Body of pancreas (tissue), 4 donors: Measurements from ENCODE around the gene TBC1D8B.

Experiments
- POLR2A ChIP-seq, 3 donors: fragments of 450-650 bp; IDR thresholded peaks; one replicate each; pipeline ENCODE4 v1.6.1; 2016; ENCODE audit warnings: antibody characterized with exemption in 3 of 3, mild to moderate bottlenecking in 2 of 3
- TF ChIP-seq, protein P1 (sequence below), 7 experiments: fragments of 450-650 bp in 4 of 7; fragments of 200-600 bp in 3 of 7; sonication (generic) in 3 of 7; IDR thresholded peaks; one replicate each; pipeline ENCODE4 v1.5.1; 2016 to 2019; ENCODE audit warnings: antibody characterized with exemption in 7 of 7

DNA sequence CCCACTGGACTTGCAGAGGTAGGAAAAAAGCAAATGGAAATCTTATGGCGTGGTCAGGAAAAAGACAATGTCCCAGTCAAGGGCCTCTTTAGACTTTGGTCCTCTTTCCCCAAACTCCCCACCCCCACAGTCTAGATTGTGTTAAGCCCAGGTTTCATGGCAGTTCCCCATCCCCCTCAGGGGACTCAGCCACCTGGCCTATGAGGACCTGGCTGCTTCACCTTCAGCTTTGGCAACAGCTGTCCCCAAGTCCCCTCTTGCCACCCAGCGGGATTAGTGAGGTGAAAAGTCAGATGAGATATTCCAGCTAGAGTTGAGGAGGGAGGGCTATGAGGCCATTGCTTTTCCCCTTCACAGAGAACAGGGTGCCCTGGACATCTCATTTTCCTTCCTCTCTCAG lies 100.2 kb downstream of the TBC1D8B start:
- TF ChIP-seq, protein P1, sequence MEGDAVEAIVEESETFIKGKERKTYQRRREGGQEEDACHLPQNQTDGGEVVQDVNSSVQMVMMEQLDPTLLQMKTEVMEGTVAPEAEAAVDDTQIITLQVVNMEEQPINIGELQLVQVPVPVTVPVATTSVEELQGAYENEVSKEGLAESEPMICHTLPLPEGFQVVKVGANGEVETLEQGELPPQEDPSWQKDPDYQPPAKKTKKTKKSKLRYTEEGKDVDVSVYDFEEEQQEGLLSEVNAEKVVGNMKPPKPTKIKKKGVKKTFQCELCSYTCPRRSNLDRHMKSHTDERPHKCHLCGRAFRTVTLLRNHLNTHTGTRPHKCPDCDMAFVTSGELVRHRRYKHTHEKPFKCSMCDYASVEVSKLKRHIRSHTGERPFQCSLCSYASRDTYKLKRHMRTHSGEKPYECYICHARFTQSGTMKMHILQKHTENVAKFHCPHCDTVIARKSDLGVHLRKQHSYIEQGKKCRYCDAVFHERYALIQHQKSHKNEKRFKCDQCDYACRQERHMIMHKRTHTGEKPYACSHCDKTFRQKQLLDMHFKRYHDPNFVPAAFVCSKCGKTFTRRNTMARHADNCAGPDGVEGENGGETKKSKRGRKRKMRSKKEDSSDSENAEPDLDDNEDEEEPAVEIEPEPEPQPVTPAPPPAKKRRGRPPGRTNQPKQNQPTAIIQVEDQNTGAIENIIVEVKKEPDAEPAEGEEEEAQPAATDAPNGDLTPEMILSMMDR (IDR thresholded peaks at IDR 0.05), result no peak
- no peak for TF ChIP-seq POLR2A (IDR thresholded peaks at IDR 0.05)
